ENCODE data around the gene LCLAT1. TPM values are rescaled to one million over a fixed set of nuclear protein-coding genes. Genes with fewer than 3 reads are reported as not detected.

The LCLAT1 gene
- total RNA-seq, 4 donors from 2014 or later: 47.3 to 68.7 (median 54.1) TPM

DNA sequence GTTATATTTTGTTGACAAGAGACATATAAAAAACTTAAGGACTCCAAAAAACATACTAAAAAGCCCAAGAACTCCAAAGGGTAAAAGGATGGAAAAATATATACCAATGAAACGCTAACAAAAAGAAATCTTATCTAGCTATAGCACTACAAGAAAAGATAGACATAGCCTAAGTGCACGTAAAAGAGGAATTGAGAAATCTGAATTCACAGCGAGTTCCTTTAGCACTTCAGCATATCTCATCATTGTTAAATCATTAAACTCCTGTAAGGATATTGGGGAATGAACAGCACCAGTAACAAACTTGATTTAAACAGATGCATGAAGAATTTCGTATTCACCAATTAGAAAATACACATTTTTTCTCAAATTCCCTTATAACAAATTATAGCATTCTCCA, 226.1 kb downstream of the LCLAT1 start:
- WGBS, 2 donors: 89 to 94% methylated on average over 4 of the region's 4 CpGs
- Histone ChIP-seq H3K4me3 (replicated peaks in 1 of 3) (no peak overlapping the region), H3K9me3 (no peaks in the 10 kb centered on the region), H3K36me3 (no peaks in the 10 kb centered on the region), H3K27me3 (no peaks in the 10 kb centered on the region), H3K27ac (no peak overlapping the region), H3K4me1 (no peaks in the 10 kb centered on the region)
- no peak for DNase-seq
- TF ChIP-seq POLR2A (IDR thresholded peaks at IDR 0.05): no peak
- TF ChIP-seq, protein P1, sequence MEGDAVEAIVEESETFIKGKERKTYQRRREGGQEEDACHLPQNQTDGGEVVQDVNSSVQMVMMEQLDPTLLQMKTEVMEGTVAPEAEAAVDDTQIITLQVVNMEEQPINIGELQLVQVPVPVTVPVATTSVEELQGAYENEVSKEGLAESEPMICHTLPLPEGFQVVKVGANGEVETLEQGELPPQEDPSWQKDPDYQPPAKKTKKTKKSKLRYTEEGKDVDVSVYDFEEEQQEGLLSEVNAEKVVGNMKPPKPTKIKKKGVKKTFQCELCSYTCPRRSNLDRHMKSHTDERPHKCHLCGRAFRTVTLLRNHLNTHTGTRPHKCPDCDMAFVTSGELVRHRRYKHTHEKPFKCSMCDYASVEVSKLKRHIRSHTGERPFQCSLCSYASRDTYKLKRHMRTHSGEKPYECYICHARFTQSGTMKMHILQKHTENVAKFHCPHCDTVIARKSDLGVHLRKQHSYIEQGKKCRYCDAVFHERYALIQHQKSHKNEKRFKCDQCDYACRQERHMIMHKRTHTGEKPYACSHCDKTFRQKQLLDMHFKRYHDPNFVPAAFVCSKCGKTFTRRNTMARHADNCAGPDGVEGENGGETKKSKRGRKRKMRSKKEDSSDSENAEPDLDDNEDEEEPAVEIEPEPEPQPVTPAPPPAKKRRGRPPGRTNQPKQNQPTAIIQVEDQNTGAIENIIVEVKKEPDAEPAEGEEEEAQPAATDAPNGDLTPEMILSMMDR (IDR thresholded peaks at IDR 0.05): no peak
- intact Hi-C loops (cut with DNase I): no loop called here

DNA sequence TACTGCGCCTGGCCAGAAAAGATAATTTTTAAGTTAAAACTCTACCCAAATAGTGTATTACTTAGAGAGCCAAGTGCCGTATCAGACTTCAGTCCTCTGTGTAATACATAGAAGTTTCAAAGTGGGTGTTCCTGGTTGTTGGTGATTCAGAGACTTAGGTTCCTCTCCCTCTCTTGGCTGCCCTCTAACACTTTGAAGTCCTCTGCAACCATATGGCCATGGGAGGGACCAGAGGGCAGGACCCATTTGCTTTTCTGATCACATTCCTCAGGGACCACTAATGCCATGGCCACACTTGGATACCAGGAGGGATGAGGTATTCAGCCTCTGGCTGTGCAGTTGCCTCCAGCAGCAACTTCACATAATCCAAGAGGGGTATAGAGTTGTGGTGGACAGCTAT, 228.7 kb downstream of the LCLAT1 start:
- no peaks in the 10 kb centered on the region for H3K27me3 ChIP-seq
- WGBS, 2 donors: 72 to 86% methylated on average over 2 of the region's 2 CpGs
- no peak for DNase-seq
- H3K4me1 ChIP-seq: no peaks in the 10 kb centered on the region
- no peak overlapping the region for H3K27ac ChIP-seq
- no peak overlapping the region for H3K4me3 ChIP-seq (replicated peaks in 1 of 3)
- TF ChIP-seq, protein P1 (IDR thresholded peaks at IDR 0.05): no peak
- no peak for TF ChIP-seq POLR2A (IDR thresholded peaks at IDR 0.05)
- H3K9me3 ChIP-seq: no peaks in the 10 kb centered on the region
- intact Hi-C loops (cut with DNase I): no loop called here
- H3K36me3 ChIP-seq: no peaks in the 10 kb centered on the region

DNA sequence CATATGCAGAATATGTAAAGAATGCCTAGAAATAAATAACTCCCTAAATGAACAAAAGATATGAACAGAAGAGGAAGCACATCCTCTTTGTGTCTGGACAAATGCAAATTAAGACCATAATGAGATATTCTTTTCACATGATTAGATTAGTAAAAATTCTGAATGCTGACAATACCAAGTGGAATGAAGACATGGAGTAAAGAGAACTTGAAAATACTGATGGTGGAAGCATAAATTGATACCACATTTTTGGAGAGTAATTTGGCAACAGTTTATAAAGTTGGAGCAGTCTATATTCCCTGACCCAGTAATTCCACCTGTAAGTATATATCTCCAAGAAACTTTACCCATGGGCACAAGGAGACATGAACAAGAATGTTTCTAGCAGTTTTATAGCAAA, 230.2 kb downstream of the LCLAT1 start:
- DNase-seq: no peak
- no peaks in the 10 kb centered on the region for H3K9me3 ChIP-seq
- no peak overlapping the region for H3K4me3 ChIP-seq (replicated peaks in 1 of 3)
- no peaks in the 10 kb centered on the region for H3K36me3 ChIP-seq
- TF ChIP-seq POLR2A (IDR thresholded peaks at IDR 0.05): no peak
- TF ChIP-seq, protein P1 (IDR thresholded peaks at IDR 0.05): no peak
- intact Hi-C loops (cut with DNase I): no loop called here
- H3K27ac ChIP-seq: no peak overlapping the region
- H3K27me3 ChIP-seq: no peaks in the 10 kb centered on the region
- H3K4me1 ChIP-seq: no peaks in the 10 kb centered on the region

DNA sequence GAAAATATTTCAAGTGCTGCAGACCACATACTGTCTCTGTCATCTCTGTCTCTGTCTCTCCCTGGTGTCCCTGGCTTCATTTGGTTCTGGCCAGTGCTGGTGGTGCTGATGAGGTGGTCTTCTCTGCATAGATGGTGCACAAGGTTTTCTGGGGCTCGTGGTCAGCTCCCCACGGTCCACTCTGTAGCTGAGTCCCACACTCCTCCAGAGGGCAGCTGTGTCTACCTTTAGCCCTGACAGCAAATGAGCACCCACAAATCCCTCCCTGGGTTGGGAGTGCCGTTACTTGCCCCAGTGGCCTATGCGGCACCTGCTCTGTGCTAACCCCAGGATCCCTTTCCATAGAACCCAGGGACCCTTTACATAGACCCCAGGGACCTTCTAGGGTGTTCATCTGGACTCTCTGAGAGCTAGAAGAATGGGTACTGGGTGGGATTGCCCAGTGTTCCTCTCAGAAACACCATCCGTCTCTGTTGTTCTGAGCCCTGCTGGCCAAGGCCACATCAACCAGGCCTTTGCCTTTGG, 230.9 kb downstream of the LCLAT1 start:
- Histone ChIP-seq H3K4me3 (replicated peaks in 1 of 3) (no peak overlapping the region), H3K9me3 (no peaks in the 10 kb centered on the region), H3K36me3 (no peaks in the 10 kb centered on the region), H3K4me1 (no peaks in the 10 kb centered on the region), H3K27me3 (no peaks in the 10 kb centered on the region), H3K27ac (no peak overlapping the region)
- WGBS, 2 donors: 89 to 95% methylated on average over 4 to 5 of the region's 5 CpGs
- intact Hi-C loops (cut with DNase I): no loop called here
- no peak for DNase-seq
- no peak for TF ChIP-seq POLR2A (IDR thresholded peaks at IDR 0.05)
- TF ChIP-seq, protein P1 (IDR thresholded peaks at IDR 0.05): no peak

DNA sequence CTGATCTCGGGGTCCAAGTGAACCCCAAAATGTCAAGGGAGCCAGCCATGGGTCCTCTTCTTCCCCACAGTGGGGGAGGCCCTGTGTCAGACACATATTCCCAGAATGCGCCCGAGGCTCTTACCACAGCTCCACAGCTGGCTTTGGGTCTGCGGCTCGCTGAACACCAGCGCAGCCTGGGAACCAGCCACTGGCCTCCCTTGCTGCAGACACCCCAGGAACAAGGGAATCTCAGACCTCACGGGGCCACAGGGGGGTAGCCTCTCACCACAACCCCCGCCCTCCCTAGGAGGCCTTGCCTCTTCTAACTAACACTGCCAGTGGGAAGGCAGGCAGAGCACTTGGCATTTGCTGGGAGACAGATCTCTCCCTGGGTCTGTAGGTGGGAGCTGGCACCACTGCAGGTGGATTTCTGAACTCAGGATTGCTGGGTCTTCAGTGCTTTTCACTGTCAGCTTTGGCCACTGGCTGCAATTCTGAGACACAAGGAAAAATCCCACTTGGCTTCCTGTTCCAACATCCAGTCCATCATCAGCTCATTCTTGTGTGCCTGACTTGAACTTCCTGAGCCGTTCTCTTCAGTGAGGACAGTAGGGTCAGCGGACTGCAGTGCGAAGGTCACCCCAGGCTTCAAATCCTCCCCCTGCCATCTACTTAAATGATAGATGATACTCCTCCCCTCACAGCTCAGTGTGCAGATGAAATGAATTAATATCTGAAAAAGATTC, 231.5 kb downstream of the LCLAT1 start:
- H3K36me3 ChIP-seq: no peaks in the 10 kb centered on the region
- H3K9me3 ChIP-seq: no peaks in the 10 kb centered on the region
- TF ChIP-seq, protein P1 (IDR thresholded peaks at IDR 0.05): no peak
- TF ChIP-seq POLR2A (IDR thresholded peaks at IDR 0.05): no peak
- no peak for DNase-seq
- no peaks in the 10 kb centered on the region for H3K4me1 ChIP-seq
- no peak overlapping the region for H3K4me3 ChIP-seq (replicated peaks in 1 of 3)
- WGBS, 2 donors: 90% methylated on average over 9 to 11 of the region's 11 CpGs
- intact Hi-C loops (cut with DNase I): no loop called here
- no peaks in the 10 kb centered on the region for H3K27me3 ChIP-seq
- no peak overlapping the region for H3K27ac ChIP-seq

All from thyroid gland (tissue), 4 donors.